ENCODE data around the gene SLC12A8. TPM values are rescaled to one million over a fixed set of nuclear protein-coding genes. Genes with fewer than 3 reads are reported as not detected.

The SLC12A8 gene
- total and polyA plus RNA-seq, 2 experiments from 2014 or later = 6.9 to 15.9 TPM

DNA sequence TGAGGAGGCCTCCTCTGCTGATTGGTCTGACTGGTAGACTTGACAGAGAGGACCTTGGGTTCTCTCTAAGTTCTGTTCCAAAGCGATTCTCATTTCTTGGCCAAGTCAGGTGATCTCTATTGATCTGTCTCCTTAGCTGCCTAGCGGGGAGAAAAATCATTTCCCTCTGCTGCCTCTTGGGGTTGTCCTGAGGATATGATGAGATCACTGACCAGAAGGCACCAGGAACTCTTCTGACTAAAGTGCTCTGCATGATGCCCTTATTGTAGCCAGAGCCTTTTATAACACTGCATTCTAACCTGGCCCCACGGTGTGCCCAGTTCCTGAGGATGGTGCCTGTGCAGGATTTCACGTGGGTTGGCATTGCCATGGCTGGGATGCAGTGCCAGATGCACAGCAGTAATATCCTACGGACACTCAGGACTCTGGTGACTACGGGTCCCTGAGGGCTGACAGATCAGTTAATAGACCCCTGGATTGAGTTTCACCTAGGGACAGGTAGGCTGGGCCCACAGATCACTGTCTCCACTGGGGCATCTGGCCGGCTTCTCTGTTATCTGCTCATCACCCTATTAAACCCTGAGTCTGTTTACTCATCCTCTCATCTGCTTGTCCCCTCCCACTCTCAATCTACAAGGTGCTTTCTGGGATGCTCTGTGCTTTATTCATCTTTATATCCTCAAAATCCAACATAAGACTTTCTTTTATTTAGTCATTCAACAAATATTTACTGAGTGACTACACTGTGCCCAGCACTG, 152.9 kb downstream of the SLC12A8 start:
- no peaks in the 10 kb centered on the region; the same call in 2 of the 3 replicates for H3K9me3 Mint-ChIP-seq
- no peak overlapping the region; the same call in 2 of the 3 replicates for H3K4me3 Mint-ChIP-seq

More for the DNA sequence above, 152.9 kb downstream of the SLC12A8 start:
- H3K4me1 Mint-ChIP-seq = peaks cover 34% of the 10 kb centered on the region
- Histone ChIP-seq H3K4me2 (no peak overlapping the region), H3F3A (replicated peaks; ENCODE audit: low read depth) (no peaks in the 10 kb centered on the region), H3K9me2 (ENCODE audit: insufficient read depth) (no peaks in the 10 kb centered on the region), H3K79me2 (replicated peaks; ENCODE audit: insufficient read depth) (no peaks in the 10 kb centered on the region), H3K4me3 (no peak overlapping the region), H3K27ac (ENCODE audit: low read depth) (no peak overlapping the region), H4K20me1 (replicated peaks; ENCODE audit: insufficient read depth) (no peaks in the 10 kb centered on the region), H3K36me3 (ENCODE audit: insufficient read depth) (no peaks in the 10 kb centered on the region; the same call in 1 of the 2 replicates), H3K27me3 (ENCODE audit: insufficient read depth) (peaks cover 35% of the 10 kb centered on the region), H2AFZ (no peak overlapping the region), H3K4me1 (ENCODE audit: insufficient read depth) (peaks cover 16% of the 10 kb centered on the region)
- peak; percentile 34 for DNase-seq (ENCODE audit: low spot score)
- no peaks in the 10 kb centered on the region; the same call in 2 of the 3 replicates for H3K36me3 Mint-ChIP-seq (ENCODE audit: low read depth)
- TF ChIP-seq NANOG (IDR thresholded peaks at IDR 0.05; ENCODE audit: borderline replicate concordance) (no peak), POLR2AphosphoS5 (IDR thresholded peaks at IDR 0.05; ENCODE audit: low read depth) (no peak), ETS1 (IDR thresholded peaks at IDR 0.05) (no peak), CTCF (conservative IDR thresholded peaks at IDR 0.05; ENCODE audit: low read depth in 2 of 2) (no peak), ZNF114 (CRISPR knock-in tag; IDR thresholded peaks at IDR 0.05) (no peak), CREB1 (CRISPR knock-in tag; IDR thresholded peaks at IDR 0.05; ENCODE audit: low read depth) (no peak), ZNF331 (CRISPR knock-in tag; IDR thresholded peaks at IDR 0.05; ENCODE audit: low read depth) (no peak), EZH2phosphoT487 (IDR thresholded peaks at IDR 0.05; ENCODE audit: unreplicated experiment) (no peak), EZH2 (IDR thresholded peaks at IDR 0.05; ENCODE audit: low read depth, unreplicated experiment) (no peak), STAT1 (IDR thresholded peaks at IDR 0.05; ENCODE audit: unreplicated experiment) (no peak), JUNB (IDR thresholded peaks at IDR 0.05; ENCODE audit: unreplicated experiment) (no peak), REST (IDR thresholded peaks at IDR 0.05; ENCODE audit: unreplicated experiment) (no peak)
- TF ChIP-seq, protein P1, sequence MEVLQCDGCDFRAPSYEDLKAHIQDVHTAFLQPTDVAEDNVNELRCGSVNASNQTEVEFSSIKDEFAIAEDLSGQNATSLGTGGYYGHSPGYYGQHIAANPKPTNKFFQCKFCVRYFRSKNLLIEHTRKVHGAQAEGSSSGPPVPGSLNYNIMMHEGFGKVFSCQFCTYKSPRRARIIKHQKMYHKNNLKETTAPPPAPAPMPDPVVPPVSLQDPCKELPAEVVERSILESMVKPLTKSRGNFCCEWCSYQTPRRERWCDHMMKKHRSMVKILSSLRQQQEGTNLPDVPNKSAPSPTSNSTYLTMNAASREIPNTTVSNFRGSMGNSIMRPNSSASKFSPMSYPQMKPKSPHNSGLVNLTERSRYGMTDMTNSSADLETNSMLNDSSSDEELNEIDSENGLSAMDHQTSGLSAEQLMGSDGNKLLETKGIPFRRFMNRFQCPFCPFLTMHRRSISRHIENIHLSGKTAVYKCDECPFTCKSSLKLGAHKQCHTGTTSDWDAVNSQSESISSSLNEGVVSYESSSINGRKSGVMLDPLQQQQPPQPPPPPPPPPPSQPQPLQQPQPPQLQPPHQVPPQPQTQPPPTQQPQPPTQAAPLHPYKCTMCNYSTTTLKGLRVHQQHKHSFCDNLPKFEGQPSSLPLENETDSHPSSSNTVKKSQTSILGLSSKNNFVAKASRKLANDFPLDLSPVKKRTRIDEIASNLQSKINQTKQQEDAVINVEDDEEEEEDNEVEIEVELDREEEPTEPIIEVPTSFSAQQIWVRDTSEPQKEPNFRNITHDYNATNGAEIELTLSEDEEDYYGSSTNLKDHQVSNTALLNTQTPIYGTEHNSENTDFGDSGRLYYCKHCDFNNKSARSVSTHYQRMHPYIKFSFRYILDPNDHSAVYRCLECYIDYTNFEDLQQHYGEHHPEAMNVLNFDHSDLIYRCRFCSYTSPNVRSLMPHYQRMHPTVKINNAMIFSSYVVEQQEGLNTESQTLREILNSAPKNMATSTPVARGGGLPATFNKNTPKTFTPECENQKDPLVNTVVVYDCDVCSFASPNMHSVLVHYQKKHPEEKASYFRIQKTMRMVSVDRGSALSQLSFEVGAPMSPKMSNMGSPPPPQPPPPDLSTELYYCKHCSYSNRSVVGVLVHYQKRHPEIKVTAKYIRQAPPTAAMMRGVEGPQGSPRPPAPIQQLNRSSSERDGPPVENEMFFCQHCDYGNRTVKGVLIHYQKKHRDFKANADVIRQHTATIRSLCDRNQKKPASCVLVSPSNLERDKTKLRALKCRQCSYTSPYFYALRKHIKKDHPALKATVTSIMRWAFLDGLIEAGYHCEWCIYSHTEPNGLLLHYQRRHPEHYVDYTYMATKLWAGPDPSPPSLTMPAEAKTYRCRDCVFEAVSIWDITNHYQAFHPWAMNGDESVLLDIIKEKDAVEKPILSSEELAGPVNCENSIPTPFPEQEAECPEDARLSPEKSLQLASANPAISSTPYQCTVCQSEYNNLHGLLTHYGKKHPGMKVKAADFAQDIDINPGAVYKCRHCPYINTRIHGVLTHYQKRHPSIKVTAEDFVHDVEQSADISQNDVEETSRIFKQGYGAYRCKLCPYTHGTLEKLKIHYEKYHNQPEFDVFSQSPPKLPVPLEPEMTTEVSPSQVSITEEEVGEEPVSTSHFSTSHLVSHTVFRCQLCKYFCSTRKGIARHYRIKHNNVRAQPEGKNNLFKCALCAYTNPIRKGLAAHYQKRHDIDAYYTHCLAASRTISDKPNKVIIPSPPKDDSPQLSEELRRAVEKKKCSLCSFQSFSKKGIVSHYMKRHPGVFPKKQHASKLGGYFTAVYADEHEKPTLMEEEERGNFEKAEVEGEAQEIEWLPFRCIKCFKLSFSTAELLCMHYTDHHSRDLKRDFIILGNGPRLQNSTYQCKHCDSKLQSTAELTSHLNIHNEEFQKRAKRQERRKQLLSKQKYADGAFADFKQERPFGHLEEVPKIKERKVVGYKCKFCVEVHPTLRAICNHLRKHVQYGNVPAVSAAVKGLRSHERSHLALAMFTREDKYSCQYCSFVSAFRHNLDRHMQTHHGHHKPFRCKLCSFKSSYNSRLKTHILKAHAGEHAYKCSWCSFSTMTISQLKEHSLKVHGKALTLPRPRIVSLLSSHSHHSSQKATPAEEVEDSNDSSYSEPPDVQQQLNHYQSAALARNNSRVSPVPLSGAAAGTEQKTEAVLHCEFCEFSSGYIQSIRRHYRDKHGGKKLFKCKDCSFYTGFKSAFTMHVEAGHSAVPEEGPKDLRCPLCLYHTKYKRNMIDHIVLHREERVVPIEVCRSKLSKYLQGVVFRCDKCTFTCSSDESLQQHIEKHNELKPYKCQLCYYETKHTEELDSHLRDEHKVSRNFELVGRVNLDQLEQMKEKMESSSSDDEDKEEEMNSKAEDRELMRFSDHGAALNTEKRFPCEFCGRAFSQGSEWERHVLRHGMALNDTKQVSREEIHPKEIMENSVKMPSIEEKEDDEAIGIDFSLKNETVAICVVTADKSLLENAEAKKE (CRISPR knock-in tag; IDR thresholded peaks at IDR 0.05) = no peak
- peaks cover 42% of the 10 kb centered on the region for H3K27me3 Mint-ChIP-seq (ENCODE audit: insufficient read depth, low read depth, poor library complexity)
- no peak for ATAC-seq
- H3K27ac Mint-ChIP-seq = no peak overlapping the region
